SIG-M5 (cell line): ENCODE results near the gene CYP27C1.

ENCODE experiments used
- DNase-seq: peaks from one replicate; lab custom pipeline; 2025; lab: John Stamatoyannopoulos, UW

Gene CYP27C1

DNA sequence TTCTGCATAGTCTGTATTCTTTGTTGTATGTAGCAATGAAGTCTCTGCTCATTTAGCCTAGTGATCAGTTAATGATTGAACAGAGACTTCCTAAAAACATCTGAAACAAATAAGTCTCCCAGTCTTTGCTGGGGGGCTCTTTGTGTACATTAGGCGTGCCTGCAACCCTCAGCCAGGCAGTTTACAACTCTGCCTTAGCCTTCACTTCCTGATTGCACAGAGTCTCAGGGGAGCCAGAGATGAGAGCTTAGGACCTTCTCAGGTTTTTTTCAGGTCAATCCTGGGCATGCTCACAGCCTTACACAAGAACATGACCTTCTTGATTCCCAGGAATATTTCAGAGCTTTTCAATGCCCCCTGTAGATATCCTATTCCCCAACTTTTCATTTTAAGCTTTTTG, 69.1 kb downstream of the CYP27C1 start:
- DNase-seq: no peak

DNA sequence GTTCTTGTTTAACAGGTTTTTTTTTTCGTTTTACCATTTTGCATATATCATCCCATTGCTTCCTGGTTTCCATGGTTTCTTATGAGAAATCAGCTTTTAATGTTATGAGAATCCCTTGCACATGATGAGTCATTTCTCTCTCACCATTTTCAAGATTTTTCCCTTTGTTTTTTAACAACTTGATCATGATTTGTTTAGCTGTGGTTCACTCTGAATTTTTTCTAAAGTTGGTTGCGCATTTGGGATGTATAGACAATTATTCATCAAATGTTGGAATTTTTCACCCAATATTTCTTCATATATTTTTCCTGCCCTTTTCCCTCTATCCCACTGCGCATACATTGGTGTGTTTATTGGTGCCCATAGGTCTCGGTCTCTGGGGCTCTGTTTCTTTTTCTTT, 70.7 kb downstream of the CYP27C1 start:
- no peak for DNase-seq

DNA sequence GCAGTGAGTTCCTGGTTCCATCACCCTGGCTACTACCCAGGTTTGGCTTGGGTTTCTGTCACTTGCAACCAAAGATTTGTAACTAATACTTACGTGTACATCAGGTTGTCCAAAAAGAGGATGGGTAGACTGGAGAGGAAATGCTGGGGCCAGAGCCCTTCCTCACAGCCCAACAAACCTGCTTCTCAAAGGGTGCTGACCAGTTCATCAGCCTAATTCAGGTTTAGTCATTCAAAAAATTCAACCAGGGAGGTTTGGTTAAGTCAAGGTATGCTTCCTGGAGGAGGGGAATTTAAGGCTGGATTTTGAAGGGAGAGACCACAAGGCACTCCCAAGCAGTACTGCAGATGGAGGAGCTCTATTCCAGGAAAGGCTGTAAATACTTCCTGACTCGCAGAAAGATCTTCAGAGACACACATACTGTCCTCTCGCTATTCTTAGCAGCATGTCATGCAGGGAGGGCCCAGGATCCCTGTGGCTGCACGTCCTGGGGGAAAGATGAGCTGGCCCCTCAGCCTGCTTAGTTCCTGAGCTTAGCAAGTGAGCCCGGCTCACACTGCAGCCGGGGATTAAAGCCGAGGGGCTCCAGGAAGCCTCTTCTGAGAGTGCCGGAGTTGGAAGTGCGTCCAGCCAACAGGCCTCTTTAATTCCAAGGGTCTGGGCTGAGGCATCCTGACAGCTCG, 73.1 kb downstream of the CYP27C1 start:
- DNase-seq: no peak

DNA sequence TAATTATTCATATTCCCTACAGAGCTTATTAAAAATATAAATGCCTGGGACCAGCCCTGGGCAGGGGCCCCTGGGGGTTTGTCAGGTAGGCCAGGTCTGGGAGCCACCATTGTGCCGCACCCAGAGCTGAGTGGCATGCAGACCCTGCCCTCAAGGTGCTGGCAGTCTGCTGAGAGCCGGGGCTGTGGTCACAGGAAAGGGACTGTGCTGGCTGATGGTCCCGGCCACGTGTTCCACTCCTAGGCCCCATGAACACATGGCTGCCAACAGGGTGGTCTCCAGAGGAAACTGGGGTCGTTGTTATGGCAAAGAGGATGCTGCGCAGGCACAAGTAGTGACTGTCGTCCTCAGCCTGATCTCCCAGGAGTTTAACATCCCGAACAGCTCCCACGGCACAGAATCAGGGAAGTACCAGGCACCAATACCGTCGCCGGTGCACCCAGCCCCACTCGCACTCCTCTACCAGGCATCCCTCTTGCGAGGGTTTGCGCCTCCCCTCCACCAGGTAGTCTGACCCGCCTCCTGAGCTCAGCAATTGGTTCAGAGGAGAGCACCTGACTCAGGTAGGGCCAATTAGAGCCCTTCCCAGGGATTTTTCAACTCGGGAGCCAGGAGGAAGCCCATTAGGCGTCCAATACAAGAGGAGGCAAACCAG, 73.9 kb downstream of the CYP27C1 start:
- DNase-seq: no peak

DNA sequence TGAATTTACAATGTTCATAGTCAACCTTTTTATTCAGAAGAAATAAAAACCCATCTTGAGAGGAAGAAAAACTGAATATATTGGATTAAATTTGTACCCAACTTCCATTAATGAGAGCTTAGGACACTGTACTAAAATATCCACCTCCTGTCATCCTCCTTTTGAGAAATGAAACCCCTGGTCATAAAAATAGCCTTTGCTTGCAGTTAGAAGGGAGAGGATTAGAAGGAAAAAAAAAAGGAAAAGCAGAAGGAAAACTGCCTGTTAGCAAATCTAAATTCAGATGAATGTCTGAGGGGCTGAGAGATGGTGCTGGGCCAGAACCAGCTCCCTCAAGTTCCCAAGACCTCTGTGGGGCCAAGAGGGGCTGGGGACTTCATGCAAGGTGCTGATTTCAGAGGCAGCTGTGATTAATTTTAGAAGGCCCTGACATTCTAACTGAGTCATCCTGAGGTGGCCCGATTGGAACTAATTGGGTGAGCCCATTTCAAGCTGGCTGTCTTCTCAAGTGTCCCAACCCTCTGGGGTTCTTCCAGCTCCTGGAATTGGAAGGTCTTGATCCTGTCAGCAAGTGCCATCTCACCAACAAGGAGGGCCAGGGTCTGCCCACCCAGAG, 74.7 kb downstream of the CYP27C1 start:
- no peak for DNase-seq

DNA sequence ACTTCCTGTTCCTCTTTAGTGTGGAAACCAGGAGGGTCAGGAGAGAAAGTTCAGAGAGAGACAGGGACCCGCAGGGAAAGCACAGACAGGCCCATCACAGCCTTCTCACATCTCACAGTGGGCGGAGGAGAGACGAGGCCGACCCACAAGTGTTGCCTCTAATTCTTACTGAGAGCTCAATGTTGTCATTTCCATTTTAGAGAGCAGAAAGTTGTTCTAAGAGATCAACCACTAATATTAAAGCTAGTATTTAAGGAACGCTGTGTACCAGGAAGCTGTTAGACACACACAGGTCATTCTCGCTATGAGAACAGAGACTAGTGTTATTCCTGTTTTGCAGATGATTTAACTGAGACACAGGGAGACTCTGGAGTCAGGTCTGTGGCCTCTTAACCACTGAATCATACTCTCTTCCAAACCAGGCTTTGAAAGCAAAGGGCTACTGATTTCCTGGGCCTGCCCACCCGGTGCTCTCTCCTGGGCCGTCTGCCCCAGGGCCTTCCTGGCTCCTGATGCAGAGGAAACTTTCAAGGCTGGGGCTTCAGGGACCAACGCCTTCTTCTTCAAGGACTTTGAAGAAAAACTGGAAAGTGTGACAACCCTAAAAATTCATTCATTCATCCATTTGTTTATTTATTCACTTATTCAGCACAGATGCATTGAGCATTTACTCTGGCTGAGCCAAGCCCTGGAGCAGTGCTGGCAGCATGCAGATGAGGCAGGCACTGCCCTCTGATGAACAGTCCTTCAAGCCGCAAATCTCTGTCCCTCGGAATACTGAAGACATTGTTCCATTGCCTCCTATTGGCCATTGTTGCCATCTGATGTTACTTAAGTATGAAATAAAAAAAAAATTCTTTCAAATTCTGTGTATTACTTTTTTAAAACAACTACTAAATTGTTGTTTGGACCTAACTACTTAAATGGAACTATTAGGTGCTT, 76.0 kb downstream of the CYP27C1 start:
- DNase-seq: no peak

DNA sequence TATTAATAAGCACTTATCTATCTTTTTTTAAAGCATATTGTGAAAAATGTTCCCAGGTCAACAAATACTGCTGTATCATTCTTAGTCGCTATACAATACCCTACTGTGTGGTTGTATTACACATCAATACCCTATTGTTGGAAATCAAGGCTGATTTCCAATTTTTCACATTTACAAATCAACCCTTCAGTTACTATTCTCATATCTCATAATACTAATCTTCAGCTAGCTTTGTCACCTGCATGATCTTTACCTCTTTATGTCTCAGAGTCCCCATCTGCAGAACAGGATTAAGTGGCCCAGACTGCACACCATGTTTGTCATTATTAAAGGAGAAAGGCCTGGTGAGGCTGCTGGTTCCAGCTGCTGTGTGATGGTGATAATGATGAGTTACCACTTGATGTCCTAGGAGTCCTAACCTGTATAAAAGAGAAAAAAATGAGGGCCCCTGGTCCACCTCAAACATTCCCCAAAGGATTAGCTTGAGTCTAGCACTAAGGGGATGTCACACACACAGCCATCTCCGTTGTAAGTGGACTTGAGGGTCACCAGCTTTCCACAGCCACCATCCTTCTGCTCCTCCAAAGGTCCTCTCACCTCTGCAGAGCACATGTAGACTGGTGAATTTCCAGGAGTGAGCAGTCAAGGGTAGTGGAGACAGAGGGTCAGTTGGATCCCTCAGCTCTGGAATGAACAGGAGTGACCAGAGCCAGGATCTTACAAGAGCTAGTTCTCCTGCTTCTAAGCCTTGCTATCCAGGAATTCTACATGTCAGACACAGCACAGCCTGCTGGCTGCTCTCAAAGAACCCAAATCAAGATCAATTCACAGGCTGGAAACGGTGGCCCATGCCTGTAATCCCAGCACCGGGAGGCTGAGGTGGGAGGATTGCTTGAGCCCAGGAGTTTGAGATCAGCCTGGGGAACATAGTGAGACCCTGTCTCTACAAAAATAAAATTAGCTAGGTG, 77.2 kb downstream of the CYP27C1 start:
- no peak for DNase-seq

DNA sequence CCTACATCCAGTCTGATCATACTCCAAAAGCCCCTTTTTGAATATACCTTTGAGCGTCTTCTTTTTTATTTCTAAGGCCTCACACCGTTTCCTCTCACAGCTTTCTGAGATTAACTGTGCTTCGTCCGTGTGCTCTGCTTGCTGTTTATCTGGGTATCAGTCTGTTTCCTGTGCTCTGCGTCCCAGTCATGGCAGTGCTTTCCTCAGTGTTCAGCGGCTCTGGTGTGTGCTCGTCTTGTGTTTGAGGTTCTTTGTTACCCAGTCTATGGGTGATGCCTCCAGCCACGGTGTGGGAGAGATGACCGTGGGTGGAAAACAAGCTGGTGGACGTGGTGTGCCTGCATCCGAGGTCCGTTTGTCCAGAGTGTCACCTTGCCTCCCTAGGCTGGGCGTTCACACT, 79.6 kb downstream of the CYP27C1 start:
- DNase-seq: no peak

DNA sequence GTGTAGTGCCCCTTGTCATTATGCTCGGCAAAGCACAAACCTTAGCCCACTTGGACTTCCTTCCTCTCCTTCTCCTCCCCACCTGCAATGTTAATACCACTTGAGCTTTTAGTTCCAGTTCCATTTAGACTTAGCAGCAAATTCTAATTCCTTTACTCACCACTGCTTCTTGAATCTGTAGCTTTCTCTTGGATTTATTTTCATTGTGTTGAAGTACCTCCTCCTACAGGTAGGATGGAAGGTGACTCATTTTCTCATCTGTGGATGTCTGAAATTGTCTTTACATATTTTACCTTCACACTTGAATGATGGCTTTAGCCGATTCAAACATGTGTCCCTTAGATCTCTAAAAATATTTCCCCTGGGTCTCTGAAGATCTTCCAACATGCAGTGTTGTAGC, 80.3 kb downstream of the CYP27C1 start:
- DNase-seq: no peak

DNA sequence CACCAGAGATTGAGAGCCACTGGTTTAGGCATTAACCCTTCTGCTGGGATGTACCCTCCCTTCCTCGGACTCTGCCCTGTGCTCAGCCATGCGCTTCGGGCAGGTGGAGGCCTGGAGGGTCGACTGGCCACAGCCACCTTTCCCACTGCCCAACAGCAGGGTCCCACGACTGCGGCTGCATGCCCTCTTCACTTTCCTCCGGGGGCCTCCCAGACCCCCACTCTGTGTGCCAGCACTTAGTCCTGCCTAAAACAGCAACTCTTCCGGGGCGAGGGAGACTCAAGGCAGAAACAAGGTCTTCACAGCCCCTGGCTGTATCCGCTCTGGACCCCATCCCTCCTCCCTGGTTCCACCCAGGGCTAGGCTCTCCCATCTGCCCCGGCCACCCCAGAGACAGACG, 81.8 kb downstream of the CYP27C1 start:
- DNase-seq: no peak

DNA sequence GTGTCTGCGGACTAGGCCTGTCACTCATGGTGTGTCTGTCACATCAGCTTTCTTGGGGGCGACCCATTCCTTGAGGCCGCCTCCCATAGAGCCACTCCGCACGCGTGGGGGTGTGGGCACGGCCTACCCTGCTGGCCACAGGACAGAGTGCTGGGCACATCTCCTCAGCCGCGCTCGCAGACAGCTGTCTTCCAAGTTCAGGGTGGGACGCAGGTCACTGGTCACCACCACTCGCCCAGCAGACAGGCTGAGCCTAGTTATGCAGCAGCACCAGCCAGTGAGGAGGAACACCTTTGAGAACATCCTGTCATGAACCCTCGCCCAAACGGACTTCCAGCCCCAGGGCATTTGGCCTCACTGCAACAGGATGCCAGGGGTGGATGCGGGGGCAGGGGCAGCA, 82.4 kb downstream of the CYP27C1 start:
- no peak for DNase-seq

DNA sequence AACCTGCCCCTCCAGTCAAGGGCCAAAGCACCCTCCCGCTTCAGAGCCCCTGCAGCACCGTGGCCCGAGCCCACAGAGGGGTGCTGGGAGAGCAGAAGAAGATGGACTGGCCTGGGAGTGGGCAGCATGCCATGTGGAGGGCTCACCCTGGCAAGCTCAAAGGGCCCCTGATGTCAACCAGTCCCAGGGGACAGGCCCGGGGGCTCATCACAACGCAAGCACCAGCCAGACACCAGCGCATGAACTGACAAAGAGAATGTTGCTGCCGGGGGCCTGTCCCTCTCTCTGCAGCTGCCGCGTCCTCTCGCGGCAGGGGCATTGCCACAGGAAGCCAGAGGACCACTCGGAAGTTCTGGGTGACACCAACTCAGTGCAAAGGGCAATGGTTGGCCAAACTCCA, 82.9 kb downstream of the CYP27C1 start:
- DNase-seq: no peak

DNA sequence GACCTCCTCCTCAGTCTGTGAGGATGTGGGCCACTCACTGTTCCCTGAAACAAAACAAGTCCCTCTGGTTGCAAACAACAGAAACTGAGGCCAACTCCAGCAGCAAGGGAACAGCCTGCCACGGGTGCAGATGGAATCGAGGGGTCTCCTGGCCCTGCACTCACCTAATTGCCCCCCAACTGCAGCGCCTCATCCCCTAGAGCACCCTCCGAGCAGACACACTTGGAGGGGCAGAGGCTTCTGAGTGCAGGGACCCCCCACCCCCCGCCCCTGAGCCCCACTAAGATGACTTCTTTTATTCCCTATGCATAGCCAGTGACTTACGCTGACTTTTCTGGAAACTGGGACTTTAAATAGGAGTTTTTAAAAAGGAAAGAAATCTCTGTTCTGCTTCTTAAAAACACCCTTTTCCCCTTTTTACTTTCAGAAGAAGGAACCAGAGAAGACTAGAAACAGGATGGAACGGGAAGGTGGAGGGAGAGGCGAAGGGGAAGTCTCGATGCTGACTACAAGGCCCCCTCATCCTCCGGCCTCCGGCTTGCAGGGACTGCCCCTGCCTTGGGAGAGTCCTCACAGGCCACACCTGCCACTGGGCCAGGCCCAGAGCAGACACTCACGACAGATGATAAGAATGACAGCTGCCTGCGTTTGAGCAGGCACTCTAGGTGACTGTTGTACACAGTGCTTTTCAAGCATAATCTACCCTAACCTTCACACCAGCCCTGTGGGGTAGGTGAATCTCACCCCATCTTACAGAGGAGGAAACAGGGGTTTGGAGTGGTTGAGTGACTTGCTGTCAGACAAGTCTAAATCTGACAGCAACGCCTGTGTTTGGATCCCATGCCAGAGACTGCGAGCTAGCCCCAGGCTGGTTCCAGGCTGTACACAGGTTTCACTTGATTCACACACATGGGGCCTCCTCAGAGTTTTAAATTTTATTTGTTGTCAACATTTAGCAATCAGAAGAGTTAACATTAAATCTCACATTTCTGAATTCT, 85.0 kb downstream of the CYP27C1 start:
- DNase-seq: no peak

DNA sequence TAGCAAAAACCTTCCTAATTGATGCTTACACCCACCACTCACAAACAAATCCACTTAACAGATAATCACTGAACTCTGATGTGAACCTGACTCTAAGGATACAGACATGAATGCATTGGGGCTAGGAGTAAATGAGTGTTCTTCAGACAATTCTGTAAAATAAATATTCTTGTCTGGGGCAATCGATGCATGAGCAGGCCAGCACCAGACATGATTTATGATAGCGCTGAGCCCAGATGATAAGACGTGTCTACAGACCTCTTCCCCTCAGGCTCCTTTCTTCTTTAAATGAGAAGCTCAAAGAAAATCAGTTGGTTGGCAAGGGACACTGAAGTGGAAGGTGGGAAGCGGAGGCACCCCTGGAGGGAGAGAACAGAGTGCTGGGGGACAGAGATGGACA, 85.9 kb downstream of the CYP27C1 start:
- no peak for DNase-seq
